Peyer's patch (tissue), 4 donors: ENCODE data around the gene LRP6.

Experiments used
- CTCF ChIP-seq, 6 experiments: fragments of 450-650 bp in 4 of 6; fragments of 200-600 bp in 2 of 6; sonication (generic) in 1 of 6; IDR thresholded peaks; one replicate each; pipeline ENCODE4 v1.5.1; 2017 to 2019; ENCODE audit warnings: antibody characterized with exemption in 6 of 6, mild to moderate bottlenecking in 3 of 6, moderate library complexity in 1 of 6
- POLR2A ChIP-seq, 2 donors: fragments of 450-650 bp; IDR thresholded peaks; one replicate each; pipeline ENCODE4 v1.5.1; 2017; ENCODE audit warnings: antibody characterized with exemption in 2 of 2, mild to moderate bottlenecking in 2 of 2, moderate library complexity in 2 of 2

GRCh38 chr12:12290206-12290605, 23.4 kb upstream of the LRP6 start:
- TF ChIP-seq POLR2A (IDR thresholded peaks at IDR 0.05), result no peak
- TF ChIP-seq CTCF (IDR thresholded peaks at IDR 0.05), result no peak
